HEK293T (cell line): ENCODE results near the gene ANKMY1.

Experiments
- BHLHE40 ChIP-seq: fragments of 450-650 bp; IDR thresholded peaks from 2 replicates; pipeline ENCODE4 v1.6.1; 2016; ENCODE audit warnings: mild to moderate bottlenecking, moderate library complexity, borderline replicate concordance
- CTBP1 ChIP-seq: fragments of 450-650 bp; IDR thresholded peaks from 2 replicates; pipeline ENCODE4 v1.6.1; 2016; ENCODE audit warnings: borderline replicate concordance
- ELF4 ChIP-seq: fragments of 450-650 bp; IDR thresholded peaks from 2 replicates; pipeline ENCODE4 v1.6.1; 2017; ENCODE audit warnings: antibody characterized with exemption
- FOXA1 ChIP-seq: fragments of 450-650 bp; IDR thresholded peaks from 2 replicates; pipeline ENCODE4 v1.6.1; 2016; ENCODE audit warnings: mild to moderate bottlenecking
- FOXK2 ChIP-seq: fragments of 450-650 bp; IDR thresholded peaks from 2 replicates; pipeline ENCODE4 v1.6.1; 2016; ENCODE audit warnings: mild to moderate bottlenecking
- FOXM1 ChIP-seq: fragments of 450-650 bp; IDR thresholded peaks from 2 replicates; pipeline ENCODE4 v1.6.1; 2017; ENCODE audit warnings: mild to moderate bottlenecking, borderline replicate concordance
- HDGF ChIP-seq: fragments of 450-650 bp; IDR thresholded peaks from 2 replicates; pipeline ENCODE4 v1.6.1; 2017; ENCODE audit warnings: antibody characterized with exemption, borderline replicate concordance
- L3MBTL2 ChIP-seq: fragments of 450-650 bp; conservative IDR thresholded peaks from 2 replicates; pipeline ENCODE4 v1.6.1; 2016; ENCODE audit warnings: mild to moderate bottlenecking
- NFRKB ChIP-seq: fragments of 450-650 bp; IDR thresholded peaks from 2 replicates; pipeline ENCODE4 v1.6.1; 2016; ENCODE audit warnings: mild to moderate bottlenecking, moderate library complexity
- PKNOX1 ChIP-seq: fragments of 450-650 bp; IDR thresholded peaks from 2 replicates; pipeline ENCODE4 v1.6.1; 2016
- SP1 ChIP-seq: fragments of 450-650 bp; IDR thresholded peaks from 2 replicates; pipeline ENCODE4 v1.6.1; 2017
- SUZ12 ChIP-seq: fragments of 450-650 bp; IDR thresholded peaks from 2 replicates; pipeline ENCODE4 v1.6.1; 2016; ENCODE audit warnings: mild to moderate bottlenecking
- ZNF384 ChIP-seq: fragments of 450-650 bp; IDR thresholded peaks from 2 replicates; pipeline ENCODE4 v1.6.1; 2016

GRCh38 chr2:240579771-240580614, 22.2 kb upstream of the ANKMY1 start:
- TF ChIP-seq SP1 (no peak), FOXK2 (no peak), FOXM1 (no peak), ELF4 (no peak), FOXA1 (no peak), SUZ12 (no peak), PKNOX1 (no peak), ZNF384 (no peak), HDGF (no peak), NFRKB (no peak), BHLHE40 (no peak), L3MBTL2 (no peak), CTBP1 (no peak)
